ENCODE results near the gene ZBTB5. TPM values are rescaled to one million over a fixed set of nuclear protein-coding genes. Genes with fewer than 3 reads are reported as not detected.

ZBTB5 gene
- total and polyA plus RNA-seq, 2 donors (not counting 1 experiment from before 2014, with no cell fraction given) = 5.1 to 7.3 TPM

- no peak overlapping the region for H3K4me3 ChIP-seq (replicated peaks in 1 of 4; ENCODE audit: control extremely low read depth in 1 of 4, insufficient read depth in 1 of 4, low read depth in 3 of 4, low read length in 4 of 4)
- peaks cover 5% of the 10 kb centered on the region for H3K4me1 ChIP-seq (ENCODE audit: control insufficient read depth, extremely low read depth, insufficient read depth, low read length)
- no peak overlapping the region for H3K4me2 ChIP-seq (ENCODE audit: extremely low read depth, insufficient read depth, low read length)
- no peak overlapping the region for H3K27ac ChIP-seq (ENCODE audit: insufficient read depth, low read length)
- no peak for DNase-seq (ENCODE audit: low read depth in 2 of 2)
- no peaks in the 10 kb centered on the region for H3K27me3 ChIP-seq (ENCODE audit: control insufficient read depth, insufficient read depth, low read length)
- H3K9me3 ChIP-seq (ENCODE audit: control insufficient read depth, insufficient read depth, low read depth, low read length) = no peaks in the 10 kb centered on the region
- peaks cover 1% of the 10 kb centered on the region for H3K36me3 ChIP-seq (ENCODE audit: control insufficient read depth, insufficient read depth, low read length)
- H4K20me1 ChIP-seq (ENCODE audit: control insufficient read depth, extremely low read depth, insufficient read depth, low read length) = no peaks in the 10 kb centered on the region
- H3K9ac ChIP-seq (ENCODE audit: insufficient read depth, low read length) = no peak overlapping the region
- H3K79me2 ChIP-seq (ENCODE audit: control insufficient read depth, insufficient read depth, low read length) = peaks cover 40% of the 10 kb centered on the region
- no peak overlapping the region for H2AFZ ChIP-seq (ENCODE audit: low read length)
- no peak for TF ChIP-seq EZH2 (IDR thresholded peaks at IDR 0.05; ENCODE audit: low read length, missing control alignments)
These were observed 11.4 kb downstream of the ZBTB5 start for GRCh38 chr9:37453827-37454226.

- peaks cover 1% of the 10 kb centered on the region for H3K36me3 ChIP-seq (ENCODE audit: control insufficient read depth, insufficient read depth, low read length)
- H3K79me2 ChIP-seq (ENCODE audit: control insufficient read depth, insufficient read depth, low read length) = peaks cover 40% of the 10 kb centered on the region
- H3K9ac ChIP-seq (ENCODE audit: insufficient read depth, low read length) = no peak overlapping the region
- no peak overlapping the region for H3K27ac ChIP-seq (ENCODE audit: insufficient read depth, low read length)
- H3K27me3 ChIP-seq (ENCODE audit: control insufficient read depth, insufficient read depth, low read length) = no peaks in the 10 kb centered on the region
- TF ChIP-seq CTCF (conservative IDR thresholded peaks at IDR 0.05 in 1 of 2, IDR thresholded peaks at IDR 0.05 in 1 of 2; ENCODE audit: low read depth in 1 of 2, low read length in 2 of 2) = no peak
- no peak for TF ChIP-seq EZH2 (IDR thresholded peaks at IDR 0.05; ENCODE audit: low read length, missing control alignments)
- H3K4me1 ChIP-seq (ENCODE audit: control insufficient read depth, extremely low read depth, insufficient read depth, low read length) = peaks cover 5% of the 10 kb centered on the region
- H3K4me2 ChIP-seq (ENCODE audit: extremely low read depth, insufficient read depth, low read length) = no peak overlapping the region
- no peak overlapping the region for H2AFZ ChIP-seq (ENCODE audit: low read length)
- H3K9me3 ChIP-seq (ENCODE audit: control insufficient read depth, insufficient read depth, low read depth, low read length) = no peaks in the 10 kb centered on the region
- no peak overlapping the region for H3K4me3 ChIP-seq (replicated peaks in 1 of 4; ENCODE audit: control extremely low read depth in 1 of 4, insufficient read depth in 1 of 4, low read depth in 3 of 4, low read length in 4 of 4)
- H4K20me1 ChIP-seq (ENCODE audit: control insufficient read depth, extremely low read depth, insufficient read depth, low read length) = no peaks in the 10 kb centered on the region
- DNase-seq (ENCODE audit: low read depth in 2 of 2) = no peak
These were observed 12.6 kb downstream of the ZBTB5 start for GRCh38 chr9:37452611-37453010.

- H4K20me1 ChIP-seq (ENCODE audit: control insufficient read depth, extremely low read depth, insufficient read depth, low read length) = no peaks in the 10 kb centered on the region
- no peak for DNase-seq (ENCODE audit: low read depth in 2 of 2)
- no peak overlapping the region for H3K27ac ChIP-seq (ENCODE audit: insufficient read depth, low read length)
- no peaks in the 10 kb centered on the region for H3K27me3 ChIP-seq (ENCODE audit: control insufficient read depth, insufficient read depth, low read length)
- no peak overlapping the region for H3K9ac ChIP-seq (ENCODE audit: insufficient read depth, low read length)
- no peak overlapping the region for H3K4me3 ChIP-seq (replicated peaks in 1 of 4; ENCODE audit: control extremely low read depth in 1 of 4, insufficient read depth in 1 of 4, low read depth in 3 of 4, low read length in 4 of 4)
- H2AFZ ChIP-seq (ENCODE audit: low read length) = no peak overlapping the region
- H3K9me3 ChIP-seq (ENCODE audit: control insufficient read depth, insufficient read depth, low read depth, low read length) = no peaks in the 10 kb centered on the region
- peaks cover 5% of the 10 kb centered on the region for H3K4me1 ChIP-seq (ENCODE audit: control insufficient read depth, extremely low read depth, insufficient read depth, low read length)
- peaks cover 36% of the 10 kb centered on the region for H3K79me2 ChIP-seq (ENCODE audit: control insufficient read depth, insufficient read depth, low read length)
- H3K4me2 ChIP-seq (ENCODE audit: extremely low read depth, insufficient read depth, low read length) = no peak overlapping the region
- TF ChIP-seq CTCF (conservative IDR thresholded peaks at IDR 0.05 in 1 of 2, IDR thresholded peaks at IDR 0.05 in 1 of 2; ENCODE audit: low read depth in 1 of 2, low read length in 2 of 2) (no peak), EZH2 (IDR thresholded peaks at IDR 0.05; ENCODE audit: low read length, missing control alignments) (no peak)
- peaks cover 1% of the 10 kb centered on the region for H3K36me3 ChIP-seq (ENCODE audit: control insufficient read depth, insufficient read depth, low read length)
These were observed 13.6 kb downstream of the ZBTB5 start for GRCh38 chr9:37451628-37452027.

All from fibroblast of lung (primary cell).